ENCODE results near the gene TMEM176A.

DNA sequence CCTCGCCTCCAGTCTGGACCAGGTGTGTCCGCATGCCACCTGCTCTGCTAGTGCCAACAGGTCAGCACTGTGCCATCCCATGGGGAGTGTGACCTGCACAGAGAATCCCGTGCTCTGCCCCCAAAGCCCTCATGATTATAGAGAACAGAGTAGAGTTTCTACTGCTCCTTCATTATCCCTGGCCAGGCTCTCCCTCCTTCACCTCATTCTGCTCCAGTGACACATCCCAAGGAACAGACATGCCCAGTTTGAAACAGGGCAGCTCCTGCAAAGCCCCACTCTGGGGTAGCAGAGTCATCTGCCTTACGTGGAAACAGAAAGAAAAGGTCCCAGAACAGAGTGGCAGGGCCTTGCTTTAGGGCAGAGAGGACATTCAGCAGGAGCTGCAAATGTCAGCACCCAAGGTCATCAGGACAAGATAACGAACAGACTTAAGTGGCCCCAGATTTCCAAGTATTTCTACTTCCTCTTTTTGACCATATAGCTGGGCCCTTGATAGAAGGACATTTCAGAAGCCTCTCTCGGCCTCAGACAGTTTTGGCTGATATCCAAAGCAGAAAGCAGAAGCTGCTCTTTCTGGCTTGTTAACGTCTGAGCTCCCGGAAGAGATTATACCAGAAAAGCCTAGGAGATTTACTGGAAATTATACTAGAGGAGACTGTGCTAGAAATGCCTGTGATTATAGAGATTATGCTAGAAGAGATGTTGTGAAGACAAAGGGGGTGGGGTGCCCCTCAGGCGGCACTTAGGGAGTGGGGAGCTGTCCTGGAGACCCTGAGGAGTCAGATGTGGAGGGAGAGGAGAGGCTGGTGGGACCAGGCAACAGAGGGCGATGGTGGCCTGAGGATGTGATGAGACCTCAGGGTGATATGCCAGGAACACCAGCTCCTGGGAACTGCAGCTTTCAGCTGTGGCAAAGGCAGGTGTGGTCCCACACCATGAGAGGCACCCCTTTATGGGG, 13.0 kb upstream of the TMEM176A start:
- TF ChIP-seq, protein P1, sequence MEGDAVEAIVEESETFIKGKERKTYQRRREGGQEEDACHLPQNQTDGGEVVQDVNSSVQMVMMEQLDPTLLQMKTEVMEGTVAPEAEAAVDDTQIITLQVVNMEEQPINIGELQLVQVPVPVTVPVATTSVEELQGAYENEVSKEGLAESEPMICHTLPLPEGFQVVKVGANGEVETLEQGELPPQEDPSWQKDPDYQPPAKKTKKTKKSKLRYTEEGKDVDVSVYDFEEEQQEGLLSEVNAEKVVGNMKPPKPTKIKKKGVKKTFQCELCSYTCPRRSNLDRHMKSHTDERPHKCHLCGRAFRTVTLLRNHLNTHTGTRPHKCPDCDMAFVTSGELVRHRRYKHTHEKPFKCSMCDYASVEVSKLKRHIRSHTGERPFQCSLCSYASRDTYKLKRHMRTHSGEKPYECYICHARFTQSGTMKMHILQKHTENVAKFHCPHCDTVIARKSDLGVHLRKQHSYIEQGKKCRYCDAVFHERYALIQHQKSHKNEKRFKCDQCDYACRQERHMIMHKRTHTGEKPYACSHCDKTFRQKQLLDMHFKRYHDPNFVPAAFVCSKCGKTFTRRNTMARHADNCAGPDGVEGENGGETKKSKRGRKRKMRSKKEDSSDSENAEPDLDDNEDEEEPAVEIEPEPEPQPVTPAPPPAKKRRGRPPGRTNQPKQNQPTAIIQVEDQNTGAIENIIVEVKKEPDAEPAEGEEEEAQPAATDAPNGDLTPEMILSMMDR (IDR thresholded peaks at IDR 0.05): no peak
- TF ChIP-seq POLR2A (IDR thresholded peaks at IDR 0.05) (no peak), EP300 (IDR thresholded peaks at IDR 0.05) (no peak)
